WERI-Rb-1 (cell line): ENCODE measurements around the gene CNIH1.

Source experiments
- DNase-seq: peaks from one replicate; pipeline ENCODE4 v3.0.0-alpha.2; 2020
- H3K27ac ChIP-seq: fragments of 250-450 bp; sonication (Bioruptor Pico); 2 replicates; pipeline ENCODE4 v1.5.1; 2020; ENCODE audit warnings: mild to moderate bottlenecking, moderate library complexity
- H3K27me3 ChIP-seq: fragments of 250-450 bp; sonication (Bioruptor Pico); 2 replicates; pipeline ENCODE4 v1.5.1; 2021; ENCODE audit warnings: mild to moderate bottlenecking, low read depth, moderate library complexity; ENCODE audit not compliant: insufficient read depth, severe bottlenecking
- H3K36me3 ChIP-seq: fragments of 250-450 bp; sonication (Bioruptor Pico); 2 replicates; pipeline ENCODE4 v1.5.1; 2020; ENCODE audit warnings: mild to moderate bottlenecking, moderate library complexity
- H3K4me3 ChIP-seq: 2 replicates; pipeline ENCODE4 v1.5.1; 2011; ENCODE audit warnings: low read depth, mild to moderate bottlenecking, control low read depth, low read length
- H3K9me3 ChIP-seq: fragments of 250-450 bp; sonication (Bioruptor Pico); 2 replicates; pipeline ENCODE4 v1.5.1; 2021; ENCODE audit warnings: mild to moderate bottlenecking, moderate library complexity; ENCODE audit not compliant: severe bottlenecking
- TF ChIP-seq, protein P1 (sequence below): IDR thresholded peaks from 2 replicates; pipeline ENCODE4 v1.5.1; 2011; ENCODE audit warnings: low read depth, mild to moderate bottlenecking, control low read depth, inconsistent platforms, low read length

The CNIH1 gene

DNA sequence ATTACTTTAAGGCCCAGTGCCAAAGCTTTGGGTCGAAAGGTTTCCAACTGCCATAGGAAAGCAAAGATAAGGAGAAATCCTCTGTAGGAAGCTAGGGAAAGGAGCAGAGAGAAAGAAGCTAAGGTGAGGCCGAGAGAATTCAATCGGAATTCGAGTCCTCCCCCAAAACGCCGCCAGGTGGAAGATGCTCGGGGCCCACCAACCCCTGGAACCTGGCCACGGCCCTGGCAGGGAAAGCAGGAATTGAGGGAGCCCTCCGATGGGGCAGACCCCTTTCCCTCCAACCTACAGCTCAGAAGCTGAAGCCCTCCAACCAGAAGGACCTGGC is 47.1 kb upstream of the CNIH1 start:
- no peak for DNase-seq
- peak overlapping the region; percentile 87 for H3K4me3 ChIP-seq
- TF ChIP-seq, protein P1, sequence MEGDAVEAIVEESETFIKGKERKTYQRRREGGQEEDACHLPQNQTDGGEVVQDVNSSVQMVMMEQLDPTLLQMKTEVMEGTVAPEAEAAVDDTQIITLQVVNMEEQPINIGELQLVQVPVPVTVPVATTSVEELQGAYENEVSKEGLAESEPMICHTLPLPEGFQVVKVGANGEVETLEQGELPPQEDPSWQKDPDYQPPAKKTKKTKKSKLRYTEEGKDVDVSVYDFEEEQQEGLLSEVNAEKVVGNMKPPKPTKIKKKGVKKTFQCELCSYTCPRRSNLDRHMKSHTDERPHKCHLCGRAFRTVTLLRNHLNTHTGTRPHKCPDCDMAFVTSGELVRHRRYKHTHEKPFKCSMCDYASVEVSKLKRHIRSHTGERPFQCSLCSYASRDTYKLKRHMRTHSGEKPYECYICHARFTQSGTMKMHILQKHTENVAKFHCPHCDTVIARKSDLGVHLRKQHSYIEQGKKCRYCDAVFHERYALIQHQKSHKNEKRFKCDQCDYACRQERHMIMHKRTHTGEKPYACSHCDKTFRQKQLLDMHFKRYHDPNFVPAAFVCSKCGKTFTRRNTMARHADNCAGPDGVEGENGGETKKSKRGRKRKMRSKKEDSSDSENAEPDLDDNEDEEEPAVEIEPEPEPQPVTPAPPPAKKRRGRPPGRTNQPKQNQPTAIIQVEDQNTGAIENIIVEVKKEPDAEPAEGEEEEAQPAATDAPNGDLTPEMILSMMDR = peak; percentile 19; the same call in 1 of the 2 replicates
- H3K27me3 ChIP-seq = no peaks in the 10 kb centered on the region
- H3K36me3 ChIP-seq = peaks cover 6% of the 10 kb centered on the region
- H3K27ac ChIP-seq = peak overlapping the region; percentile 89
- no peaks in the 10 kb centered on the region for H3K9me3 ChIP-seq

DNA sequence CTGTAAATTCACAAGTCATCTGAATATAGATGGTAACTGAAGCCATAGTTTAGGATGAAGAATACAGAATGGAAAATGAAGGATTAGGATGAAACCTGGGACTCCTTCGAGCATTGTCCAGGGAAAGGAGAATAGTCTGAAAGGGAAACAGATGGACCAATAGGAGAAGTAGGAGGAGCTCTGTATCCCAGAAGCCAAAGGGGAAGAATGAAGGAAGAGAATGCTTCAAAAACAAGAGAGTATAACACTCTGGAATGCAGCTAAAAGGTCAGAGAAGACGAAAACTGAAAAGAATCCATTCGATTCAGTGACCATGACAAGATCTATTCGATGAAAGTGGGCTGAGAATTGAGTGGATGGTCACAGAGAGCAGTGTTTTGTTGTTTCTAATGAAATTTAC is 46.6 kb upstream of the CNIH1 start:
- DNase-seq = no peak
- TF ChIP-seq, protein P1 = no peak
- H3K36me3 ChIP-seq = peaks cover 12% of the 10 kb centered on the region
- H3K9me3 ChIP-seq = no peaks in the 10 kb centered on the region
- H3K4me3 ChIP-seq = peak overlapping the region; percentile 87
- H3K27me3 ChIP-seq = no peaks in the 10 kb centered on the region
- peak overlapping the region; percentile 89 for H3K27ac ChIP-seq

DNA sequence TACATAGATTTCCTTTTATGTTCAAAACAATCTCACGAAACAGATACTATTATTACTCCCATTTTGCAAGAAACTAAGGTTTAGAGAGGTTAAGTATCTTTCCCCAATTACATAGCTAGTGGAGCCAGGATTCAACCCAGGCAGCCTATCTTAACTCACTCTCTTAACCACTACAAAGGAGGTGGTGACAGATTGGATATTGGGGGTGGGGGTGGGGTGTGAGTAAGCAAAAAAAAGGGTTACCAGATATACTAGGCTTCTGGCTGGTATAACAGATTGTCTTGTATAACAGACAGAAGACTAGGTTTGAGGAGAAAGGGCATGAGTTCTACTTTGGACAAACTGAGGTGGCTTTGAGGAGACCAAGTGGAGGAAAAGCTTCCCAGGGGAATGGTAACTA is 45.5 kb upstream of the CNIH1 start:
- DNase-seq = no peak
- Histone ChIP-seq H3K27ac (no peak overlapping the region), H3K36me3 (peaks cover 20% of the 10 kb centered on the region), H3K9me3 (no peaks in the 10 kb centered on the region), H3K27me3 (no peaks in the 10 kb centered on the region), H3K4me3 (no peak overlapping the region)
- TF ChIP-seq, protein P1 = no peak

DNA sequence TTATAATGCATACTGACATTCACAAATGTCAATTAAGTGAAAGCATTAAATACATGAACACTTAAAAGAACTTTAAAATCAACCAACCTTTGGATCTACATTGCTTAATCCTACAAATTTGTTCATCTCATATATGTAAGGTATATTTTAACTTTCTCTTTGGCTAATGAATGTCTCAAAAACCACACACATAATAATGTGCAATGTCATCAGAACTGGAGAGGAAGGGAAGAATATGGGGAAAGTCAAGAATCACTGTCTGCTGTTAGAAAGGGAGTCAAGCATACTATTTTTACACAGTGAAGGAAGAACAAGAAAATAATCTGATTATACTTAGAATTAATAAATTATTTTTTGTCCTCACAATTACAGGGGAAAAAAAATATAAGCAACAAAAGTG is 42.7 kb upstream of the CNIH1 start:
- DNase-seq = no peak
- H3K36me3 ChIP-seq = peaks cover 28% of the 10 kb centered on the region
- no peak overlapping the region for H3K27ac ChIP-seq
- no peaks in the 10 kb centered on the region for H3K9me3 ChIP-seq
- TF ChIP-seq, protein P1 = no peak
- no peak overlapping the region for H3K4me3 ChIP-seq
- no peaks in the 10 kb centered on the region for H3K27me3 ChIP-seq

DNA sequence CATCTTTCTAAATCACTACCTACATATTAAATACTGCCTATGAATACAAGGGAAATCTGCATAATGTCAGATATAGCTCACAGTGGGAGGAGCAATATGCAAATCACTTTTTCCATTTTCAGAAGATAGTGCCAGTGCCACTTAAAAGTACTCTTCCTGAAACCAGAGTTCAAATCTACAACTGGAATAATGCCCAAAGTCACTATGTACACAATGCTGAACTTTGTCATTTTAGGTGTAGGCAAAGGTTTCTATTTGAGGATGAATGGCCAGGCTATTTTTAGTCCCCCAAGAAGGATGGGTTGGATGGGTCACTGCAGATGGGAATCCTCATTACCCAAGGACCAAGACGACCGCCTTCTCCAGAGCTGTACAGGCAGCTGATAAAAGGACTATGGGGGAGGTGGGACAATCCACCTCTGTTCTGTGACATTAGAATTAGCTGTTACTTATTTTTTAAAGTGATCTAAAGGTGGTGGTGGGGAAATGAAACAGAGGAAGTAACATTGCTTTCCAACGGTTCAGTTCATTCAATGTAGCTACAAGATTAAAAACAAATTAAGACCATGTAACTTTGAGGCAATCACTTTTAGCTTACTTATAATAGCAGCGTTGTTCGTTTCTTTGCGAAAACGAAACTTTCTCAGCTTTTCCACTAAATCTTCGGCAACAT is 42.0 kb upstream of the CNIH1 start:
- DNase-seq = no peak
- TF ChIP-seq, protein P1 = no peak
- Histone ChIP-seq H3K36me3 (peaks cover 28% of the 10 kb centered on the region), H3K27ac (no peak overlapping the region), H3K9me3 (no peaks in the 10 kb centered on the region), H3K27me3 (no peaks in the 10 kb centered on the region), H3K4me3 (no peak overlapping the region)

DNA sequence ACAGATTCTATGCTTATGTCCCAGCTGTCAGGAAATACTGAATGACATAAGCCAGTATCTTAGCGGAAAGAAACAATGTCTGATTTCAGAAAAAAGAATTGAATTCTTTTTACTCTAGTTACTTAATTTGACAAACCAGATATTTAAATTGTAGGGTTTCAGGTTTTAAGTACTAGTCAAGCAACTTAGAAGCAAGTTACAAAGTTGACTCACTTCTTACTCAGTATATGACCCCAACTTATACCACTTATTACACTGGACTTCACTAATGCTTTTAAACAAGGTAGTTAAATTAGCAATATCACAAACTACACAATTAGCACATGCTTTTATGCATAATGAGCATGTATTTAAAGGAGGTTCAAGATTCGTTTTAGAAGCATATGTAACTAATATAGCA is 40.5 kb upstream of the CNIH1 start:
- Histone ChIP-seq H3K27ac (no peak overlapping the region), H3K36me3 (peaks cover 32% of the 10 kb centered on the region), H3K9me3 (no peaks in the 10 kb centered on the region), H3K4me3 (no peak overlapping the region), H3K27me3 (no peaks in the 10 kb centered on the region)
- no peak for DNase-seq
- TF ChIP-seq, protein P1 = no peak
